Spleen (tissue), 7 donors: ENCODE measurements around the gene INS.

Experiments used
- POLR2AphosphoS5 ChIP-seq, 3 donors: sonication (generic); formaldehyde crosslinking; IDR thresholded peaks; one replicate each; pipeline ENCODE4 v1.5.1; 2017; ENCODE audit warnings: antibody characterized with exemption in 3 of 3
- TF ChIP-seq, protein P1 (sequence below), 11 experiments: fragments of 200-600 bp in 7 of 11; fragments of 450-650 bp in 4 of 11; sonication (generic) in 4 of 11; IDR thresholded peaks in 8 of 11; conservative IDR thresholded peaks in 3 of 11; 1 replicate in 7 of 11; 2 replicates in 4 of 11; pipeline versions ENCODE4 v1.4.0 to v1.8.0; 2016 to 2021; ENCODE audit warnings: antibody characterized with exemption in 11 of 11, inconsistent platforms in 4 of 11, mild to moderate bottlenecking in 1 of 11
- donor health status: DM: no; HTN: no; CAD: no; lungs with moderate emphysema.
- donor health status: DM: no; HTN: no; CAD: no.
- donor health status: DM: no; HTN: no; CAD: no.

DNA sequence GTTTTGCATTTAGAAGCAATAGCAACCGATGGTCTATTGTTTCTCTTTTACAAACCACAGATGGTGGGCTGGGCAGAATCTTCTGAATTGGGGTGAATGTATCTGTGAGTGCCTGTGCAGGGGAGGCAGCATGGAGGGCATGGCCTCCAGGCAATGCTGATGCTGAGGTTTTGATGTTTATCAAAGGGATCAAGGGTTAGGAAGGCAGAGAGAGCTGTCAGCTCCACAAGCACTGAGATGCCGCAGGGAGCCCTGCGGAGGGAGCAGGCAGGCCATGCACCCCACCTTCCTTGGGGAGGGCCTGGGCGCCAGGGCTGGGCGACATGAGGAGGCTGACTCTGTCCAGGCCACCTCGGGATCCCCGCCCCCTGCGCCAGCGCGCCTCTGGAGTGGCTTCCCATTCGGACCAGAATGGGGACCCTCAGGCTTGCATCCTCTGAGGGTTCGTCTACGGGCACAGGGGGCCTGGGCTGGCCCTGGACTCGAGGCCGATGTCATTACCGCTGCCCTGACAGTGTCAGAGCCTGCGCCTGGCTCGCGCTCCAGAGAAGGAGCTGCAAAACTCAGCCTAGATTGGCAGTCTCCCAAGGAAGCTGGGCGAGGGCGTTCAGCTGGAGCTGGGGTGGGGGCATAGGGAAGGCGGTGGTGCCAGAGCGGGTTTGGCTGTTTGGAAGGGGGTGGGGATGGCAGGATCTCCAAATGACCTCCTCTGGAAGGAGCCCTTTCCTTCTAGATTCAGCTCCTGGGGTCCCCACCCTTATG, 24.5 kb upstream of the INS start:
- TF ChIP-seq, protein P1, sequence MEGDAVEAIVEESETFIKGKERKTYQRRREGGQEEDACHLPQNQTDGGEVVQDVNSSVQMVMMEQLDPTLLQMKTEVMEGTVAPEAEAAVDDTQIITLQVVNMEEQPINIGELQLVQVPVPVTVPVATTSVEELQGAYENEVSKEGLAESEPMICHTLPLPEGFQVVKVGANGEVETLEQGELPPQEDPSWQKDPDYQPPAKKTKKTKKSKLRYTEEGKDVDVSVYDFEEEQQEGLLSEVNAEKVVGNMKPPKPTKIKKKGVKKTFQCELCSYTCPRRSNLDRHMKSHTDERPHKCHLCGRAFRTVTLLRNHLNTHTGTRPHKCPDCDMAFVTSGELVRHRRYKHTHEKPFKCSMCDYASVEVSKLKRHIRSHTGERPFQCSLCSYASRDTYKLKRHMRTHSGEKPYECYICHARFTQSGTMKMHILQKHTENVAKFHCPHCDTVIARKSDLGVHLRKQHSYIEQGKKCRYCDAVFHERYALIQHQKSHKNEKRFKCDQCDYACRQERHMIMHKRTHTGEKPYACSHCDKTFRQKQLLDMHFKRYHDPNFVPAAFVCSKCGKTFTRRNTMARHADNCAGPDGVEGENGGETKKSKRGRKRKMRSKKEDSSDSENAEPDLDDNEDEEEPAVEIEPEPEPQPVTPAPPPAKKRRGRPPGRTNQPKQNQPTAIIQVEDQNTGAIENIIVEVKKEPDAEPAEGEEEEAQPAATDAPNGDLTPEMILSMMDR (IDR thresholded peaks at IDR 0.05 in 8 of 11, conservative IDR thresholded peaks at IDR 0.05 in 3 of 11) = no peak
- no peak for TF ChIP-seq POLR2AphosphoS5 (IDR thresholded peaks at IDR 0.05)
